CD4-positive, alpha-beta T cell treated with Interleukin-1 beta for 1 hour (primary cell): ENCODE results near the gene CLNK.
A peak's percentile ranks its signal among the peaks of the same experiment; 100 is the strongest.

Experiments
- DNase-seq, 2 donors: peaks; one replicate each; pipeline ENCODE4 v3.0.0-alpha.2; 2020 to 2022

CLNK gene

GRCh38 chr4:10608501-10609219, 75.9 kb downstream of the CLNK start:
- DNase-seq, result no peak

GRCh38 chr4:10607206-10607605, 77.4 kb downstream of the CLNK start:
- DNase-seq, result no peak

GRCh38 chr4:10606483-10607155, 77.9 kb downstream of the CLNK start:
- no peak for DNase-seq

GRCh38 chr4:10605746-10606482, 78.7 kb downstream of the CLNK start:
- no peak for DNase-seq

GRCh38 chr4:10605031-10605430, 79.5 kb downstream of the CLNK start:
- no peak for DNase-seq

- no peak for DNase-seq
Measured at GRCh38 chr4:10599574-10599973, 85.0 kb downstream of the CLNK start.

GRCh38 chr4:10598829-10599228, 85.7 kb downstream of the CLNK start:
- no peak for DNase-seq

- no peak for DNase-seq
Measured at GRCh38 chr4:10596586-10597290, 87.8 kb downstream of the CLNK start.

GRCh38 chr4:10593130-10593529, 91.4 kb downstream of the CLNK start:
- DNase-seq, result no peak

- no peak for DNase-seq
Measured at GRCh38 chr4:10590896-10591295, 93.7 kb downstream of the CLNK start.

- no peak for DNase-seq
Measured at GRCh38 chr4:10589799-10590198, 94.8 kb downstream of the CLNK start.

- no peak for DNase-seq
Measured at GRCh38 chr4:10589321-10589720, 95.2 kb downstream of the CLNK start.

GRCh38 chr4:10587697-10588096, 96.9 kb downstream of the CLNK start:
- DNase-seq, result peak; percentile 15 to 21

- no peak for DNase-seq
Measured at GRCh38 chr4:10587296-10587695, 97.3 kb downstream of the CLNK start.

- DNase-seq, result no peak
Measured at GRCh38 chr4:10584042-10584441, 100.5 kb downstream of the CLNK start.

- DNase-seq, result no peak
Measured at GRCh38 chr4:10582951-10583350, 101.6 kb downstream of the CLNK start.

GRCh38 chr4:10582059-10582686, 102.4 kb downstream of the CLNK start:
- DNase-seq, result peak; percentile 21 to 22

GRCh38 chr4:10581022-10581421, 103.5 kb downstream of the CLNK start:
- no peak for DNase-seq

- DNase-seq, result no peak
Measured at GRCh38 chr4:10579648-10580047, 104.9 kb downstream of the CLNK start.

GRCh38 chr4:10577508-10578426, 106.8 kb downstream of the CLNK start:
- DNase-seq, result no peak

GRCh38 chr4:10577018-10577417, 107.5 kb downstream of the CLNK start:
- DNase-seq, result no peak

GRCh38 chr4:10576236-10576635, 108.3 kb downstream of the CLNK start:
- DNase-seq, result no peak
